Stimulated activated CD8-positive, alpha-beta memory T cell treated with anti-CD3 and anti-CD28 coated beads, Interleukin-12 subunit alpha, Interleukin-12 subunit beta, amount 100 ng/mL, for 1 hour (primary cell): ENCODE measurements around the gene KIF7.

Experiments used
- DNase-seq: peaks from one replicate; pipeline ENCODE4 v3.0.0-alpha.2; 2020; ENCODE audit warnings: low read depth

Gene KIF7

DNA sequence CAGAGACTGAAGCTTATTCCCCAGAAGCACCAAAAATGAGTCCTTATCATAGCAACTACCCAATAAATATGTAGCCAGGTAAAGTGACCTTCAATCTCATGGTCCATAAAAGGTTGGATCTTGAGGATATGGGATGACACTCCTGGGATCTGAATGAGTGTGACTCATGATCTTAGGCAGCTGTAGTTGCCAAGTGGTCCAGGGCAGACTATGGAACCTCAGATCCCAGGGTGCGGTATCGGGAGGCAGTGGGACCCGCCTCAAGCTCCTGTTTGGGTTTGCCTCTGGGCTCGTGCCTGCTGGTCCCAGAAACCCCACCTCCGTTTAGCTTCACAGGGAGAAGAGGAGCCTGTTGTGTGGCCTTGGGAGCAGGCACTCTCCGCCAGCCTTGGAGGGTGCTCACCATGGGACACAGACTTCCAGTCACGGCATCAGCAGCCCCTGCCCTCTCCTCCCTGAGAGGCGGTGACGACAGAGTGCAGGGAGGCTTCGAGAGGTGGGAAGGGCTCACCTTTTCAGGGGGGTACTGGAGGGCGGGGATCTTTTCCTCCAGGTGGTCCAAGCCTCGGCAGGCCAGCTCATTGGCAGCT lies 15.8 kb upstream of the KIF7 start:
- DNase-seq, result no peak

DNA sequence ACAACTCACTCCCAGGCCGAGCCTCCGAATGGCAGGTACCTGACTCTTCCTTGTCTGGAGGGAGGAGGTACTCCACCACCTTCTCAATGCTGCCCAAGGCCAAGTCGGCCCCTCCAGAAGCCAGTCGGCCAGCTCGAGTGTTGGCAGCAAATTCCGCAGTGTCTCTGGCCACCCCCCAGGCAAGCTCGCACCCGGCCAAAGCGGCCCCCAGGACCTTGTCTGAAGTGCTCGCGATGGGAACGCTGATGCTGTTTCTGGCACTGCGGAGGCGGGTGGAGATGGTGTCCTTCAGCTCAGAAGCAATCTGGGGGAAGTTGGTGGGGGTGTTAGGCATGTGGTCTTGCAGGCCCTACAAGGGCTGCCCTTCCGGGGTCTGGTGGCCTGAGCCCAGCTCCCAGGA lies 14.7 kb upstream of the KIF7 start:
- DNase-seq, result no peak

DNA sequence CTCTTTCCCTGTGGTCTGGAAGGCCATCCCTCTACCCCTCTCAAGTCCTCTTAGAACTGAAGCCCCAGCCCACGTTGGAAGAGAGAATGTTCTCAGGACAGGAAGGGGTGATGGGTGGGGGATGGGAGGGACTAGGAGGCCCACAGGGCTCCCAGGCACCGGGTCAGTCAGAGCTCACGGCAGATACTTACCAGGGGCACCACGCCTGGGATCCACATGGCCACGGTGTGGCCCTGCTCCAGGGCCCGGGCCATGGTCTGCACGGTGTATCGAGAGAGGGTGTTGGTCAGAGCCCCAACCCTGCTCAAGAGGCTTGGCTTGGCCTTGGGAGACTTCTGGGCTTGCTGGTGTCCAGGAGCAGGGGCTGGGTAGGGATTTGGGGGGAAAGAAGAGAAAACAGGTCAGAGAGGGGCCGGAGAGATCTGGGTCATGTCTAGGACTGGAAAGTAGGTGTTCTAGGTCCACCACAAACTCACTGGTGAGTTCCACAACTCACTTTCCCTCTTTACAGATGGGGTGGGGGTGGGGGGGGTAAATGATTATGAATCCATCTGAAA lies 14.1 kb upstream of the KIF7 start:
- DNase-seq, result no peak

DNA sequence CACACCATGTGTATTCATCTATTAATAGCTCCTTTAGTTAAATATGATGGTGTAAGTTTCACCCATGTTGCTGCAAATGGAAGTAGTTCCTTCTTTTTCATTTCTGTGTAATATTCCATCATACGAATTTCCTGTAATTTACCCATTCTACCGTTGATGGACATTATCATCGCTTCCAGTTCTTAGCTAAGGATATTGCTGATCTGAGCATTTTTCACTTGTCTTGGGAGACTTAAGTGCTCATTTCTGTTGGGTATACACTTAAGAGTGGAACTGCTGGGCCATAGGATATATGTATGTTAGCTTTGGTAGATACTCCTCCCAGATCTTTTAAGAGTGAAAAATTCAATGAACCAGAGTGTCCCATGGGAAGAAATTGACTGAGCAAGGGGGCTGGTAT lies 12.9 kb upstream of the KIF7 start:
- no peak for DNase-seq

DNA sequence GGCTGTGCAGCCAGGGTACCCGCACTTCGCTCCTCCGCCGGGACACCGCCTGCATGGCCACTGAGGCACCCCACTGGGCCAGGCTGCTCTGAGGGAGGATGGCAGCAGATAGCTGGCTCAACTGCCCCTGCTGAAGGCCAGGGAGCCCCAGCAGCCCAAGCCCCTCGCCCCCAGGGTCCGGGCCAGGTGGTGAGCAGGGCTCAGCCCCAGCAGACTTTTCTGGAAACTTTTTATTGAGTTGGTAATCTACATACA lies 12.4 kb upstream of the KIF7 start:
- DNase-seq, result no peak

DNA sequence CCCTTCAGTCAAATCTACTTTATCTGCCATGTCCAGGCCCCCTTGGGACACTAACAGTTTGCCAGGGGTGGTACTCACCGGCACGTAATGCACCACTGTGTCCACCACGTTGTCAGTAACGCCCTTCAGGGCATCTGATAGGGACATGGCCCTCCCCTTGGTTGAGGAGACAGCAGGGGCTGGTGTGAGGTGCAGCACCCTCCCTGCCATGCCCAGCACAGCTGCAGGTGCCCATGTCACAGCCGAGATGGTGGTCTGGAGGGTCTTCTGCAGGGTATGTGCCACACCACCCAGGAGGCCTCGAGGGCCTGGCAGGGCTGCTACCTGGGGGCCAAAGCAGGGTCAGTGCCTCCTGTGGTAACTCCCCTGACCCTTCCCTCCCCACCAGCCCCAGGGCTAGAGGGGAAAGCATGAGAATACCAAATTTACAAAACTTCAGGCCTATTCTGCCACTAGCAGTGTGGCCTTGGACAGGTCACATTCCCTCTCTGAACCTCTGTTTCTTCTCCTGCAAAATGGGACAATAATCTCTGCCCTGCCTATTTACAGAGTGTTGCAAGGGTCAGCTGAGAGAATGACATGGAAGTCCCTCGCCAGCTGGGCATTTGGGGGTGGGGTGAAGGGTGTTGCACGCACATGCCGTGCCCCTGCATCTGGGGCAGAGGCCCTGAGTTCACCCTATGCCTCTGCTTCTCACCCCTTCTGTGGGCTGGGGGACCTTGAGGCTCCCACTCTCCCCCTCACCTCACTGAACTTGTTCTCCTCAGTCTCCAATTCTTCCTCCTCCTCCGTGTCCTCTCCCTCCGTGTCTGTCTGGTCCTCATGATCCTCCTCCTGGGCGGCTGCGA lies 11.8 kb upstream of the KIF7 start:
- no peak for DNase-seq

DNA sequence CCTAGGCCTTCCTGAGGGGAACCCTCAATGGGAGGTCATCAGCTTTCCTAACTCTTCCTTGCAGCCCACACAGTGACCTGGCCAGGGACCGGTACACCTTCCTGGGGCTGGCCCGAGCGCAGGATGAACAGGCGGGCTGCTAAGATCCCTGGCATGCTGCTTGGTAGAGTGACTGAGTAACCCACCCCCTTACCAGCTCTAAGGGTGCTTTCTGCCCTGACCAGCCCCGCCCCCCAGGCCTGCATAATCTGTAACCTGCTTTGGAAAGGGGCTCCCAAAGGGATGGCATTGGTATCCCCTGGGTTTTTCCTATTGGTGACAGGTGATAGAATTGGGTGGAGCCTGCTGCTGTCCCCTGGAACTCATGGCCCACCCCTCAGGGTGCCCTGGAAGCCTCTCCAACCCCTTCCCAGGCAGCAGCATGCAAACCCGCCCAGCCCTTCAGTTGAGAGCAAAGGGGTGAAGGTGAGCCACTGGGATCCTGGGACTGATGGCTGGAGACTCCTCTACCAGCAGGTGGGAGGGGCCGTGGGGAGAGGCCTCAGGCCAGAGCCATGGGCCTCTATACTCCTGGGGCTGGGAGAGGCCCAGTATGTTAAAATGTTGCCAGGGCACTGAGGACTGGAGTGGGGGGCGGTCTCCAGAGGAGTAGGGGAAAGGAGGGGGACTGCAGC lies 11.1 kb upstream of the KIF7 start:
- DNase-seq, result no peak

DNA sequence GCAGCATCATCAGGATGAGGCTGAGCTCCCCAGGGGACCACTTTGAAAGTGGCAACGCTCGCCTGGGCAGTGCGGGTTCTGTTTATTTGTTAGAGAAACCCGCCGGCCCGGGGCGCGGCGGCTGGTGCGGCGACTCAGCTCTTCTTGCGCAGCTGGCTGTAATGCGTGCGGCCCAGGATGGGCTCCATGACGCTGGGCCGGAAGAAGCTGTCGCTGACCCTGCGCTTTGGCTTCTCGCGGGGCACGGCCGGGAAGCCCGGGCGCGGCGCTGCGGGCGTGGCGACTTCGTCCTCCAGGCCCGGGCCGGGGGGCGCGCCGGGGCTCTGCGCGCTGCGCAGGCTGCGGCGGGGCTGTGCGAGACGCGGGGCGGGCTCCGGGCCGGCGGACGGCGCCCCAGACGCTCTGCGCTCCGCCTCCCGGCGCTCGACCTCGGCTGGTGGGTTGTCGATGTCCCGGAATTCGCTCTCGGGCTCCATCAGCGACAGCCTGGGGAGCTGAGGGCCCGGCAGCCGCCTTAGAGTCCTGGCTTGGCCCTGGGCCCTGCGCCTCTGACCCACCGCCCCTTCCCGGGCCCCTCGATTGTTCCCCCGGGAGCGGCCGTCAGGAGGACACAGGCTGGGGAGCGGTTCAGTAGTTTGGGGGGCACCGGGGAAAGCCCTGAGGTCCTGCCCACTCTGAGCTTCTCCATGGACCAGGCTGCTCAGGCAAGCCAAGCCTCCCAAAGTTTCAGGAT lies 10.3 kb upstream of the KIF7 start:
- no peak for DNase-seq

DNA sequence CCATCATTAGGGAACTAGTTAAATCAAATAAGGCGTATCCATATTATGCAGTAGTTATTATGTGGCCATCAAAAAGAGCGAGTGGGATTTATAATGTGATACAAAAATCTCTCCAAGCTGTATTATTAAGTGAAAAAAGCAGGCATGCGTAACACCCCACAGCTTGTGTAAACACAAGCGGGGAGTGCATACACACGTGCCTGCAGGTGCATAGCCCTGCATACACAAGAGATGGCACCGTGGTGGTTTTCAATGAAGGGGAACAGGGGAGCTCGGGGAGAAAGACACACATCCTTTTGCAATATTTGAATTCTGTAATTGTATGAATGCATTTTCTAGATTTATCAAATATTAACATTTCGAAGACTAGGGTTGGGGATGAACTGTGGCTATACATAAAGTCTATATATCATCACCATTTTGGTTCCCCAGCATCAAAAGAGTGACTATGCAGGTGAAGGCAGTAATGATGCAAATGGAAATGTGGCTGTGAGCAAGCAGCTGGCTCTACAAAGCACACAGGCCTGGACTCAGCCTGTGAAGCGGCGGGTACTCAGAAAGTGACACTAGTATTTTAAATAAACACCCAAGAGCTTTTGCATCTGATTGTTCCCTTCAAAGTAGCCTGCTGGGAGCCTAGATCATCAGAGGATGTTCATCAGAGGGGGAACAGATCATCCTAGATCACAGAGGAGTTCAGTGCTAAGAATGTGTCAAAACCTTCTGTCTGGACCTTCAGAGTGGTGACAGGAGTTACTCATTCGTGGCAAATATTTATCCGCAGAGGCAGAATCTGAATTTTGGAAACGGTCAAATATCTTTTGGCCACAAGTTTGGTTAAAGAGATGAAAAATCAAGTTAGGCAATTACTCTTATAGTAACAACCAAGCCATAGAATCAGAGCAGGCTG lies 9.4 kb upstream of the KIF7 start:
- DNase-seq, result no peak

DNA sequence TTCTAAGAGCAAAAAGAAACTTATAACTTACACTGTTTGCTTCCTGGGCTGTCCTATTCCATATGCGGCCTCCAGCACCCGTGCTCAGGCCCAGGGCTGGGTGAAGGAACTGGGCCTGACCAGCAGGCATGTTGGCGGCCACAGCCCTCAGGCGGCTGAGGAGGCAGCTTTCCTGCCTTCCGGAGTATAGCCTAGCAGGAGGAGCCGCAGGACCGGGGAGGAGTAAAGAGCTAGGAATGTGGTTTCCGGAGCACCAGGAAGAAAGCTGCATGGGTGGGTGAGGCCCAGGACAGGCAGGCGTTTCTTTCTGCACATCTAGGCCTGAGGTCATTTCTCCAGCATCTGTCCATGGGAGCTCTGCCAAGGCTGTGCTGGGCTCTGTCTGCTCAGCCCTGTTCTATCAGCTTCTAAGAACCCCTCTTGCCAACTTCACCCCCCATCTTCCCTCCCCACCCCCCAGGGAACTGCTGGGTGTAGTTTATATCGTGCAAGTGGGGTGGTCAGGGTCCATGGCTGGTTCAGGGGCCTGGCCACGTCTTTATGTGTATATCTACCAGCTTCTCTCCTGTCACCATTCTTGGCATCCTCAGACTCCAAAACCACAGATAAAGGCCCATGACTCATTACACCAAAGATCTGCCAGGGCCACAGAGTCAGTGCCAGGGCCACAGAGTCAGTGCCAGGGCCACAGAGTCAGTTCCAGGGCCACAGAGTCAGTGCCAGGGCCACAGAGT lies 7.8 kb upstream of the KIF7 start:
- no peak for DNase-seq

DNA sequence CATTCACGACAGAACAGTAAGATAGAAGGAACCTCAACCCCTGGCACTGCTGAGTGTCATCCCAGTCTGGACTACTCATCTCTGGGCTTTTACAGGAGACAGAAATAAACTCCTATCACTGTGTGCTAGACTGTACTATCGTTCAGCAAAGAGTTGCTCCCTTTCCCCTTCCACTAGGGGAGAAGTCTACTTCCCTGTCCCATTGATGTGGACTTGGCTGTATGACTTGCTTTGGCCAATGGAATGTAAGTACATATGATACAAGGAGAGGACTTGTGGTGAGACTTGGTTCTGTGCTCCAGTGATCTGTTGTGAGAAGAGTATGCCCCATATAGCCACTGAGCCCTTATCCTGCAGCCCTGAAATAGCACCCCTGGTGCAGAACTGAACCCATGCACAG lies 5.3 kb upstream of the KIF7 start:
- DNase-seq, result no peak

DNA sequence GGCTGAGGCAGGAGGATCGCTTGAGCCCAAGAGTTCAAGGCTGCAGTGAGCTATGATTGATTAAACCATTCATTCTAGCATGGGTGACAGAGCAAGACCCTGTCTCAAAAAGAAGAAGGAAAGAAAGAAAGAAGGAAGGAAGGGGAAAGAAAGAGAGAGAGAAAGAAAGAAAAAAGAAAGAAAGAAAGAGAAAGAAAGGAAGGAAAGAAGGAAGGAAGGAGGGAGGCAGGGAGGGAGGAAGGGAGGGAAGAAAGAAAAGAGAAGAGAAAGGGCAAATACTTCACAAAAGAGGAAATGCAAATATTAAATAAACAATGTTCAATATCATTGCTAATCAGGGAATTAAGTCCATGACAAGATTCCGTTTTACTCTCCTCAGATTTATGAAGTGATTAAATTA lies 4.0 kb upstream of the KIF7 start:
- no peak for DNase-seq

DNA sequence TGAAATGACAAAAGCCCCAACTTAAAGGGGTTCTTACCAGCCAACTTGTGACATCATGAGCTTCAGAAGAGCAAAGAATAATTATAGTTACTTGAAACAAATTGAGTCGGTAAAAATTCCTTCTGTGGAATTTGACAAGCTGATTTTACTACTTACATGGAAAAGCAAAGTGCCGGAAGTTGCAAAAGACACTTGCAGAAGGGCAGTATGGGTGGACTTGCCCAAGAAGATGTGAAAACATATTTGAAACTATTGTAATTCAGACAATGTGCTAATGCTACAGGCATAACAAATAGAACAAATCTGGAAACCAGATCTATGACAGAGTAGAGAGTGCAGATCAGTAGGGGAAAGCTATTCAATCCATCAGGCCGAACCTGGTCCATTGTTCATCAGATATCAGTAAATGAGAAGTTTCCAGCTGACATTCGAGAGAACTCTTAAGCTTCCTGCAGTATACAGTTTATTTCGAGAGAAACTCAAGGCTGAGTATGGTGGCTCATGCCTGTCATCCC lies 2.5 kb upstream of the KIF7 start:
- no peak for DNase-seq

DNA sequence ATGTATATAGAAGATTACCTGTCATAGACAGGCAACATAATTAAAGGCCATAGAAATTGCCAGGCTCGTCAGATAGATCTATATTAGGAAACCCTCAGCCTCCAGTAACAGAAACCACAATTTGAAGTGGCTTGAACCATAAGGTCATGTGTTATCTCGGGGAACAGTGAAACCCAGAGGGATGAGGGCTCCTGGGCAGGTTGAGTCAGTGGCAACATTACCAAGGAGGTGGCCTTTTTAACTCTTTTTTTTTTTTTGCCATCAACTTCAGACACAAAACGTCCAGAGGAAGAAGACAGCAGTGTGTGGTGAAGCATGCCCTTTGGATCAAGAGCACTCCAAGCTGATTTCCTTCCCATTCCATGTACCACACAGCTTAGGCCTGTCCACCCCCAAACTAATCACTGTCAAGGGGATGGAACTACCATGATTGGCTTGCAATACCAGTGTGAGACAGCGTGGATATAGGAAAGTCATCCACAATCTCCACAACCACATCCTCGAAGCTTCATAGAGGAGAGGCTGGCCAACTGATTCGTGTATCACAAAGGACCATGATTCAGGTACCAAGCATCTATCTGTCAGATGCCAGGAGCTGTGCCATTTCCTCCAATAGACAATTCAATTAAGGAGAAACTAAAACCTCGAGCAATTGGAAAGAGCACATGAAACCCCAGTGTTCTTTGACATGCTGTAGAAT lies 999 bp upstream of the KIF7 start:
- no peak for DNase-seq

DNA sequence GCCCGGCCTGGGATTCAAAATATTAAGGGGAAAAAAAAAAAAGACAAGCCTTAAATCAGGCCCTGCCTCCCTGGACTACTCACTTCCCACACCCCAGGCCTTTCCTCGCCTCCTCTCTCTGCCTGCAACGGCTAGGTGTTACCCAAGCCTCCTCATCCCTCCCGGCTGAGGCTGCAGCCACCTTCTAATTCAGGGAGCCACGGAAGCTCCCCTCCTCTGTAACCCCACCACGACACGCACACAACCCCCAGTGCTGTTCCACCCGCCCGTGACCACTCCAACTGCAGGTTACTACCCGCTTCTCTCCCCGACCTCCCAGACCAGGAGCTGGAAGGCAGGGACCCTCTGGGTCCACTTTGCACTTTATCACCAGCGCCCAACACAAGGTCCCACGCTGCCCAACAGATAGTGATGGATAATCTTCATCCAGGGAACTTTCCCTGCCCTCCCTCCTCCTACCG lies 936 bp downstream of the KIF7 start:
- no peak for DNase-seq

DNA sequence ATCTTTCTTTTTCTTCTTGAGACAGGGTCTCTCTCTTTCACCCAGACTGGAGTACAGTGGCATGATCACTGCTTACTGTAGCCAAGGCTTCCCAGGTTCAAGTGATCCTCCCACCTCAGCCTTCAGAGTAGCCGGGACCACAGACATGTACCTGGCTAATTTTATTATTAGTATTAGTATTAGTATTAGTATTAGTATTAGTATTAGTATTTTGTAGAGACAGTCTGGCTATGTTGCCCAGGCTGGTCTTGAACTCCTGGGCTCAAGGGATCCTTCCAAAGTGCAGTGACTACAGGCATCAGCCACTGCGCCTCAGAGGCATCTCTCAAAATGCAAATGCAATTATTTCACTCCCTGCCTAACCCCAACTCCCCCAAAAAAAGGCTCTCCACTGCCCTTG lies 1.7 kb downstream of the KIF7 start:
- DNase-seq, result no peak

DNA sequence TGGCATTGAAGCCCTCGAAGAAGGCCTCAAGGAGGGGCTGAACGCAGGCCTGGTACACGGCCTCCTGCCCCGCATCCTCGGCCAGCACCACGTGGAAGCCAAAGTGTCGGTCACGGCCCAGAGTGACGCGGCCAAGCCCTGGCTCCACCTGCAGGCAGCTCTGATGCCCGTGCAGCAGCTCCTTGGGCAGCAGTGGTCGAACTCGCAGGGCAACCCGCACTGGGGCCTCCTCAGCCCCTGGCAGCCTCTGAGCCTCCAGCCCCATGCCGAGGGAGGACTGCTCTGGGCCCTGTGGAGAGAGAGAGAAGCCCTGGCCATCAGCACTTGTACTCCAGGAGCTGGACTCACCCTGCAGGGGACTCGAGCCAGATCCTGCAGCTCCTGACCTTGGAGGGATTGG lies 2.6 kb downstream of the KIF7 start:
- DNase-seq, result no peak

DNA sequence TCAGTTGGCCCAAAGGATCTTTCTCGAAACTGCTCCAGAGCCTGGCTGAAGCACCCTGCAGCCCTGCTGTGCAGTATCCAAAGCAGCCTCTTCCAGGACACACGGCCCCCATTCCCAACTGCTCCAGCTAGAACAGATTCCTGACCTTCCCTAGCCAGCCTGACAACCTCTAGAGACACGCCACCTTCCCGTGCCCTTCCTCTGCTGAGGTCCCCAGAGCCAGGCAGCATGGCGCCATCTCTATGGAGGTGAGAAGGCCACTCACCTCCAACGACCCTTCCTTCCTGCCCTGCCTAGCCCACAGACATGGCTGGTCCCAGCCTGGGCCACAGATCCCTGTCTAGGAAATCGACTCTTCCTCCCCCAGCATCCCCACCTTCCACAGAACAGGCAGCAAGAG lies 3.1 kb downstream of the KIF7 start:
- DNase-seq, result no peak

DNA sequence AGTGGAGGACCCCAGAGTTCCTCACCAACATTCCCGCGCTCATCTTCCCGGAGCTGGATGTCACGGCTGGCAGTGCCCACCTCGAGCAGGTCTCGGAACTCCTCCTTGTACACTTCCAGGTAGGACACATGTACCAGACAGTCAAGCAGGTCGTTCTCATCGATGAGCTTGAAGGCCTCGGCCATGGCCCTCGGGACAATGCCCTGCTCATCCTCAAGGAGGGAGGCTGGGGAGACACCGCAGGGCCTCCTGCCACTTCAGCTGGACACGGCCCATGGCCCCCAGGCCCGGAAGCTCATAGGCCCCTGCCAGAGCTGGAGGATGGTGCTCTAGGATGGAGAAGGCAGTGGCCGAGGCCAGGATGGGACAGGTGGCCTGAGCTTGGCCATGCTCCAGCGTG lies 5.6 kb downstream of the KIF7 start:
- DNase-seq, result no peak

DNA sequence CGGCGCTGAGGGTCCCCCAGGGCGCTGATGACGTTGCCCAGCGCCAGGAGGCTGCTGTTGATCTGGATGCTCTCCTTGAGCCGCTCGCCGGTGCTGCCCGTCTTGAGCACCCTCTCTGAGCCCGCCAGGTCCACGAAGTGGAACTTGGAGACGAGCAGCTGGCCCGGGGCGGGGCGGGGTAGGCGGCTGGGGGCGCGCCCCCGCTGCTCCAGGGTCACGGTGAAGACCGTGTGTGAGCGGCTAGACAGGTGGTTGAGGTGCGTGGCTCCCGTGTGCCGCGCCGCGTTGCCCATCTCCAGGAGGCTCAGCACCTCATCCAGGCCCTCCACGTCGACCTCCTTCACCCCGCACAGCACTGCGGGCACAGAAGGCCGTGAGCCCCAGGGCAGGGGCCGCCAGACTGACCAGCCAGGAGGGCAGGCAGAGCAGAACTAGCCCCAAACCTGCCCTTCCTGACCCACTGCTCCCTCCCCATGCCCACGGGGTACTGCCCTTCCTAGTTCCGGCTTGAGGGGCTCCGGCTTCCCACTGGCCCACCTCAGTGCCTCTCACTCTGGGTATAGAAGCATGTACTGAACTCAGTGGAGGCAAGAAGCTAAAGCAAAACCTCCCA lies 6.1 kb downstream of the KIF7 start:
- no peak for DNase-seq
